Spleen (tissue), 11 donors: ENCODE results near the gene COL21A1. TPM values are rescaled to one million over a fixed set of nuclear protein-coding genes. Genes with fewer than 3 reads are reported as not detected.

Experiments used
- DNase-seq: peaks from one replicate; pipeline ENCODE4 v3.0.0-alpha.2; 2020
- H3K27ac ChIP-seq, 8 donors: fragments of 200-600 bp; sonication (generic) in 7 of 8; 1 replicate in 4 of 8; 2 replicates in 4 of 8; pipeline versions ENCODE4 v1.5.0 to v1.8.0; 2016 to 2021; ENCODE audit warnings: inconsistent platforms in 4 of 8, mild to moderate bottlenecking in 4 of 8, moderate library complexity in 1 of 8
- H3K27me3 ChIP-seq, 7 donors: fragments of 200-600 bp; sonication (generic) in 6 of 7; replicated peaks in 1 of 7; 1 replicate in 4 of 7; 2 replicates in 3 of 7; pipeline versions ENCODE4 v1.5.0 to v1.8.0; 2016 to 2021; ENCODE audit warnings: inconsistent platforms in 3 of 7, mild to moderate bottlenecking in 1 of 7
- H3K36me3 ChIP-seq, 6 donors: fragments of 200-600 bp; sonication (generic) in 5 of 6; 1 replicate in 4 of 6; 2 replicates in 2 of 6; pipeline versions ENCODE4 v1.5.0 to v1.8.0; 2016 to 2021; ENCODE audit warnings: inconsistent platforms in 2 of 6
- H3K4me1 ChIP-seq, 6 donors: fragments of 200-600 bp; sonication (generic) in 5 of 6; 1 replicate in 3 of 6; 2 replicates in 3 of 6; pipeline versions ENCODE4 v1.5.0 to v1.8.0; 2016 to 2021; ENCODE audit warnings: inconsistent platforms in 3 of 6
- H3K4me3 ChIP-seq, 8 donors: fragments of 200-600 bp; sonication (generic) in 7 of 8; 1 replicate in 4 of 8; 2 replicates in 4 of 8; pipeline versions ENCODE4 v1.5.0 to v1.8.0; 2016 to 2021; ENCODE audit warnings: inconsistent platforms in 4 of 8, mild to moderate bottlenecking in 4 of 8, moderate library complexity in 2 of 8
- H3K9me3 ChIP-seq, 8 donors: fragments of 200-600 bp; sonication (generic) in 7 of 8; 1 replicate in 4 of 8; 2 replicates in 4 of 8; pipeline versions ENCODE4 v1.5.0 to v1.8.0; 2016 to 2021; ENCODE audit warnings: inconsistent platforms in 4 of 8
- CTCF ChIP-seq, 11 experiments: fragments of 200-600 bp in 7 of 11; fragments of 450-650 bp in 4 of 11; sonication (generic) in 4 of 11; IDR thresholded peaks in 8 of 11; conservative IDR thresholded peaks in 3 of 11; 1 replicate in 7 of 11; 2 replicates in 4 of 11; pipeline versions ENCODE4 v1.4.0 to v1.8.0; 2016 to 2021; ENCODE audit warnings: antibody characterized with exemption in 11 of 11, inconsistent platforms in 4 of 11, mild to moderate bottlenecking in 1 of 11
- POLR2A ChIP-seq, 3 donors: fragments of 450-650 bp; IDR thresholded peaks; one replicate each; pipeline ENCODE4 v1.5.1; 2017; ENCODE audit warnings: antibody characterized with exemption in 3 of 3, mild to moderate bottlenecking in 1 of 3
- POLR2AphosphoS5 ChIP-seq, 3 donors: sonication (generic); formaldehyde crosslinking; IDR thresholded peaks; one replicate each; pipeline ENCODE4 v1.5.1; 2017; ENCODE audit warnings: antibody characterized with exemption in 3 of 3
- WGBS, 5 donors: extraction: QIAGEN DNeasy Blood & Tissue Kit in 3 of 5; methylation state at CpG; one replicate each; pipeline versions ENCODE4 v1.1.5 to v1.1.7; 2013 to 2018; 5-methylcytosine and 5-hydroxymethylcytosine counted together
- intact Hi-C: fragments of 100-400 bp; cut with DNase I; formaldehyde crosslinking; loops from one replicate; pipeline ENCODE4 v1.15.0; 2023; ENCODE audit warnings: low total_unique reads
- polyA plus RNA-seq, 3 donors: library from polyadenylated mRNA; stranded (reverse); fragments of 200-250 nt; gene quantifications; one replicate each; pipeline ENCODE4 v1.2.1, GENCODE V29; 2013
- total RNA-seq, 7 donors: library from RNA; depleted of rRNA in 3 of 7; stranded (reverse); fragments of >200 nt in 3 of 7; fragmentation: NEBNext Ultra II Directional in 4 of 7; extraction: Animal tissue kit (Norgen Biotek cat#: 25700) in 4 of 7; gene quantifications; one replicate each; pipeline versions ENCODE4 v1.1.0 to v1.2.1, GENCODE V29; 2016 to 2021
- donor health status: healthy with polysubstance abuse.
- donor health status: DM: no; HTN: no; CAD: no; lungs with moderate emphysema.
- donor health status: DM: no; HTN: no; CAD: no.
- donor health status: Bipolar disorder and iron deficiency.
- donor health status: healthy.
- donor health status: DM: no; HTN: no; CAD: no.
- donor health status: DM: yes; HTN: yes; CAD: no.

Gene COL21A1
- total and polyA plus RNA-seq, 10 donors: 0.13 to 2.9 (median 0.60) TPM

GRCh38 chr6:56115715-56116114 is 131.7 kb downstream of the COL21A1 start:
- Histone ChIP-seq H3K4me1 (no peaks in the 10 kb centered on the region), H3K27me3 (no peaks in the 10 kb centered on the region), H3K36me3 (no peaks in the 10 kb centered on the region), H3K9me3 (peaks cover 0 to 39% (median 28%) of the 10 kb centered on the region in 8 donors), H3K4me3 (no peak overlapping the region), H3K27ac (no peak overlapping the region)
- DNase-seq: no peak
- intact Hi-C loops: no loop called here
- TF ChIP-seq POLR2A (IDR thresholded peaks at IDR 0.05) (no peak), CTCF (IDR thresholded peaks at IDR 0.05 in 8 of 11, conservative IDR thresholded peaks at IDR 0.05 in 3 of 11) (no peak), POLR2AphosphoS5 (IDR thresholded peaks at IDR 0.05) (no peak)

- intact Hi-C loops: no loop called here
- Histone ChIP-seq H3K27ac (no peak overlapping the region), H3K36me3 (no peaks in the 10 kb centered on the region), H3K9me3 (peaks cover 0 to 23% (median 12%) of the 10 kb centered on the region in 8 donors), H3K4me3 (no peak overlapping the region), H3K4me1 (no peaks in the 10 kb centered on the region), H3K27me3 (no peaks in the 10 kb centered on the region)
- DNase-seq: no peak
- no peak for TF ChIP-seq CTCF (IDR thresholded peaks at IDR 0.05 in 8 of 11, conservative IDR thresholded peaks at IDR 0.05 in 3 of 11)
- no peak for TF ChIP-seq POLR2A (IDR thresholded peaks at IDR 0.05)
- TF ChIP-seq POLR2AphosphoS5 (IDR thresholded peaks at IDR 0.05): no peak
Observed at GRCh38 chr6:56109149-56109548, 138.2 kb downstream of the COL21A1 start.

- H3K4me1 ChIP-seq: no peaks in the 10 kb centered on the region
- WGBS, 5 donors: 75 to 85% (median 82%) methylated on average over 1 of the region's 1 CpG
- H3K36me3 ChIP-seq: no peaks in the 10 kb centered on the region
- intact Hi-C loops: no loop called here
- H3K27ac ChIP-seq: no peak overlapping the region
- peaks cover 0 to 9% (median 6%) of the 10 kb centered on the region in 8 donors for H3K9me3 ChIP-seq
- H3K27me3 ChIP-seq: no peaks in the 10 kb centered on the region
- TF ChIP-seq POLR2AphosphoS5 (IDR thresholded peaks at IDR 0.05) (no peak), CTCF (IDR thresholded peaks at IDR 0.05 in 8 of 11, conservative IDR thresholded peaks at IDR 0.05 in 3 of 11) (no peak), POLR2A (IDR thresholded peaks at IDR 0.05) (no peak)
- H3K4me3 ChIP-seq: no peak overlapping the region
- no peak for DNase-seq
Observed at GRCh38 chr6:56106231-56106630, 141.1 kb downstream of the COL21A1 start.

GRCh38 chr6:56104591-56104990 is 142.8 kb downstream of the COL21A1 start:
- intact Hi-C loops: no loop called here
- Histone ChIP-seq H3K4me1 (no peaks in the 10 kb centered on the region), H3K27me3 (no peaks in the 10 kb centered on the region), H3K9me3 (no peaks in the 10 kb centered on the region), H3K36me3 (no peaks in the 10 kb centered on the region), H3K4me3 (no peak overlapping the region), H3K27ac (no peak overlapping the region)
- WGBS, 5 donors: 60 to 78% (median 66%) methylated on average over 2 of the region's 2 CpGs
- no peak for DNase-seq
- TF ChIP-seq POLR2A (IDR thresholded peaks at IDR 0.05): no peak
- no peak for TF ChIP-seq POLR2AphosphoS5 (IDR thresholded peaks at IDR 0.05)
- no peak for TF ChIP-seq CTCF (IDR thresholded peaks at IDR 0.05 in 8 of 11, conservative IDR thresholded peaks at IDR 0.05 in 3 of 11)
